ENCODE data around the gene RAB11FIP3.

DNA sequence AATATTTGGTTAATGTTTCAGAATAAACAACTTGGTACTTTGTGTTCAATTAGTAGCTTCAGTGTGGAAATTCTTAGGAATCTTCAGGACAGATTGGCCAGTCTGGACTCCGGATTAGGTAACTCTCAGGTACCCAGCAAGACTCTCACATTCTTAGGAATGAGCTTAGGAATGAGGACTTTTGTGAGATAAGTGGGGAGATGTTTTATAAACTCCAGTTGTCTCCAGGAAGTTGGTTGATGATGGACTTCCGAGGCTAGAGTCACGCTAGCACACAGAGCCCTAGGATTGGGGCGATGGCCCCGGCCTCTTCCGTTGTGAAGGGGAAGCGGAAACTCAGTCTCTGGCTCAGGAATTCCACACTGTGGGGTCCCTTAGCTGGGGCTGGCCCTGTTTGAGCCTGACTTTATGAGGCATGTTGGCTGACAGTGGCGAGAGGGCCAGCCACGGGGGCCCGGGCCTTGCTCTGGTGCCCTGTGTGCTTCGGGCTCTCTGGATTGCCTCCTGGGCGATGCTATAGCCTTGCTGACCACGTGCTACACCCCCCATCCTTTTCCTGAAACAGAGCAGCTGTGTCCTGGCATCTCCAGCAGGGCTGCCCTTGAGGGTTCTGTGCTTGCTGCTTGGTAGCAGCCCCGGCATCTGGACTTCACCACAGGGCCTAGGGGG lies 32.4 kb downstream of the RAB11FIP3 start:
- TF ChIP-seq, protein P1, sequence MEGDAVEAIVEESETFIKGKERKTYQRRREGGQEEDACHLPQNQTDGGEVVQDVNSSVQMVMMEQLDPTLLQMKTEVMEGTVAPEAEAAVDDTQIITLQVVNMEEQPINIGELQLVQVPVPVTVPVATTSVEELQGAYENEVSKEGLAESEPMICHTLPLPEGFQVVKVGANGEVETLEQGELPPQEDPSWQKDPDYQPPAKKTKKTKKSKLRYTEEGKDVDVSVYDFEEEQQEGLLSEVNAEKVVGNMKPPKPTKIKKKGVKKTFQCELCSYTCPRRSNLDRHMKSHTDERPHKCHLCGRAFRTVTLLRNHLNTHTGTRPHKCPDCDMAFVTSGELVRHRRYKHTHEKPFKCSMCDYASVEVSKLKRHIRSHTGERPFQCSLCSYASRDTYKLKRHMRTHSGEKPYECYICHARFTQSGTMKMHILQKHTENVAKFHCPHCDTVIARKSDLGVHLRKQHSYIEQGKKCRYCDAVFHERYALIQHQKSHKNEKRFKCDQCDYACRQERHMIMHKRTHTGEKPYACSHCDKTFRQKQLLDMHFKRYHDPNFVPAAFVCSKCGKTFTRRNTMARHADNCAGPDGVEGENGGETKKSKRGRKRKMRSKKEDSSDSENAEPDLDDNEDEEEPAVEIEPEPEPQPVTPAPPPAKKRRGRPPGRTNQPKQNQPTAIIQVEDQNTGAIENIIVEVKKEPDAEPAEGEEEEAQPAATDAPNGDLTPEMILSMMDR (IDR thresholded peaks at IDR 0.05): no peak
- TF ChIP-seq, protein P2, sequence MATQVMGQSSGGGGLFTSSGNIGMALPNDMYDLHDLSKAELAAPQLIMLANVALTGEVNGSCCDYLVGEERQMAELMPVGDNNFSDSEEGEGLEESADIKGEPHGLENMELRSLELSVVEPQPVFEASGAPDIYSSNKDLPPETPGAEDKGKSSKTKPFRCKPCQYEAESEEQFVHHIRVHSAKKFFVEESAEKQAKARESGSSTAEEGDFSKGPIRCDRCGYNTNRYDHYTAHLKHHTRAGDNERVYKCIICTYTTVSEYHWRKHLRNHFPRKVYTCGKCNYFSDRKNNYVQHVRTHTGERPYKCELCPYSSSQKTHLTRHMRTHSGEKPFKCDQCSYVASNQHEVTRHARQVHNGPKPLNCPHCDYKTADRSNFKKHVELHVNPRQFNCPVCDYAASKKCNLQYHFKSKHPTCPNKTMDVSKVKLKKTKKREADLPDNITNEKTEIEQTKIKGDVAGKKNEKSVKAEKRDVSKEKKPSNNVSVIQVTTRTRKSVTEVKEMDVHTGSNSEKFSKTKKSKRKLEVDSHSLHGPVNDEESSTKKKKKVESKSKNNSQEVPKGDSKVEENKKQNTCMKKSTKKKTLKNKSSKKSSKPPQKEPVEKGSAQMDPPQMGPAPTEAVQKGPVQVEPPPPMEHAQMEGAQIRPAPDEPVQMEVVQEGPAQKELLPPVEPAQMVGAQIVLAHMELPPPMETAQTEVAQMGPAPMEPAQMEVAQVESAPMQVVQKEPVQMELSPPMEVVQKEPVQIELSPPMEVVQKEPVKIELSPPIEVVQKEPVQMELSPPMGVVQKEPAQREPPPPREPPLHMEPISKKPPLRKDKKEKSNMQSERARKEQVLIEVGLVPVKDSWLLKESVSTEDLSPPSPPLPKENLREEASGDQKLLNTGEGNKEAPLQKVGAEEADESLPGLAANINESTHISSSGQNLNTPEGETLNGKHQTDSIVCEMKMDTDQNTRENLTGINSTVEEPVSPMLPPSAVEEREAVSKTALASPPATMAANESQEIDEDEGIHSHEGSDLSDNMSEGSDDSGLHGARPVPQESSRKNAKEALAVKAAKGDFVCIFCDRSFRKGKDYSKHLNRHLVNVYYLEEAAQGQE (IDR thresholded peaks at IDR 0.05): no peak

All from A549 (cell line).